Common myeloid progenitor, CD34-positive (primary cell): ENCODE data around the gene P2RX4.
A peak's percentile ranks its signal among the peaks of the same experiment; 100 is the strongest.

ENCODE experiments used
- CTCF ChIA-PET: fragments of 350-600 bp; sonication (Branson Sonifier 250); formaldehyde crosslinking; loops from one replicate; lab custom pipeline; 2021; ENCODE audit warnings: antibody characterized with exemption; lab: Charles Lee
- POLR2A ChIA-PET: fragments of 350-600 bp; sonication (Branson Sonifier 250); formaldehyde crosslinking; loops from one replicate; lab custom pipeline; 2021; ENCODE audit warnings: antibody characterized with exemption; lab: Charles Lee
- DNase-seq, 3 donors: peaks; one replicate each; pipeline versions ENCODE4 v3.0.0 to v3.0.0-alpha.2; 2013
- H3K27ac ChIP-seq, 2 experiments: 1 replicate in 1 of 2; 2 replicates in 1 of 2; pipeline ENCODE4 v1.7.0; 2013; ENCODE audit warnings: inconsistent platforms in 2 of 2, low read length in 2 of 2, mild to moderate bottlenecking in 2 of 2, low read depth in 1 of 2, moderate library complexity in 1 of 2; ENCODE audit not compliant: severe bottlenecking in 2 of 2, insufficient read depth in 1 of 2, poor library complexity in 1 of 2
- H3K27me3 ChIP-seq, 5 experiments: replicated peaks in 2 of 5; 1 replicate in 3 of 5; 2 replicates in 2 of 5; pipeline versions ENCODE4 v1.6.1 to v1.7.0; 2013; ENCODE audit warnings: low read length in 4 of 5, mild to moderate bottlenecking in 2 of 5, moderate library complexity in 2 of 5, inconsistent platforms in 1 of 5; ENCODE audit not compliant: insufficient read depth in 5 of 5, control insufficient read depth in 4 of 5
- H3K36me3 ChIP-seq, 4 experiments: 1 replicate in 2 of 4; 2 replicates in 2 of 4; pipeline versions ENCODE4 v1.6.1 to v1.7.0; 2013; ENCODE audit warnings: low read length in 3 of 4, control low read depth in 1 of 4, mild to moderate bottlenecking in 1 of 4; ENCODE audit not compliant: control insufficient read depth in 4 of 4, insufficient read depth in 4 of 4
- H3K4me1 ChIP-seq, 4 experiments: 1 replicate in 3 of 4; 2 replicates in 1 of 4; pipeline versions ENCODE4 v1.6.1 to v1.7.1; 2013; ENCODE audit warnings: low read length in 3 of 4, mild to moderate bottlenecking in 3 of 4, control low read depth in 1 of 4, inconsistent platforms in 1 of 4, moderate library complexity in 1 of 4; ENCODE audit not compliant: control insufficient read depth in 4 of 4, insufficient read depth in 4 of 4; ENCODE audit errors: control extremely low read depth in 1 of 4
- H3K4me3 ChIP-seq, 7 experiments: 1 replicate in 4 of 7; 2 replicates in 3 of 7; pipeline versions ENCODE4 v1.5.1 to v1.7.0; 2013; ENCODE audit warnings: mild to moderate bottlenecking in 7 of 7, low read length in 6 of 7, moderate library complexity in 6 of 7, inconsistent platforms in 2 of 7, low read depth in 2 of 7, control low read depth in 1 of 7; ENCODE audit not compliant: insufficient read depth in 4 of 7, control insufficient read depth in 1 of 7; ENCODE audit errors: extremely low read depth in 1 of 7
- H3K9me3 ChIP-seq, 5 experiments: 1 replicate in 4 of 5; 2 replicates in 1 of 5; pipeline versions ENCODE4 v1.6.1 to v1.7.1; 2013; ENCODE audit warnings: low read length in 4 of 5, mild to moderate bottlenecking in 2 of 5, inconsistent platforms in 1 of 5, low read depth in 1 of 5, moderate library complexity in 1 of 5; ENCODE audit not compliant: control insufficient read depth in 4 of 5, insufficient read depth in 2 of 5; ENCODE audit errors: control extremely low read depth in 1 of 5
- WGBS: methylation state at CpG from one replicate; pipeline ENCODE4 v1.1.5; 2013; ENCODE audit not compliant: insufficient coverage; 5-methylcytosine and 5-hydroxymethylcytosine counted together

The P2RX4 gene

DNA sequence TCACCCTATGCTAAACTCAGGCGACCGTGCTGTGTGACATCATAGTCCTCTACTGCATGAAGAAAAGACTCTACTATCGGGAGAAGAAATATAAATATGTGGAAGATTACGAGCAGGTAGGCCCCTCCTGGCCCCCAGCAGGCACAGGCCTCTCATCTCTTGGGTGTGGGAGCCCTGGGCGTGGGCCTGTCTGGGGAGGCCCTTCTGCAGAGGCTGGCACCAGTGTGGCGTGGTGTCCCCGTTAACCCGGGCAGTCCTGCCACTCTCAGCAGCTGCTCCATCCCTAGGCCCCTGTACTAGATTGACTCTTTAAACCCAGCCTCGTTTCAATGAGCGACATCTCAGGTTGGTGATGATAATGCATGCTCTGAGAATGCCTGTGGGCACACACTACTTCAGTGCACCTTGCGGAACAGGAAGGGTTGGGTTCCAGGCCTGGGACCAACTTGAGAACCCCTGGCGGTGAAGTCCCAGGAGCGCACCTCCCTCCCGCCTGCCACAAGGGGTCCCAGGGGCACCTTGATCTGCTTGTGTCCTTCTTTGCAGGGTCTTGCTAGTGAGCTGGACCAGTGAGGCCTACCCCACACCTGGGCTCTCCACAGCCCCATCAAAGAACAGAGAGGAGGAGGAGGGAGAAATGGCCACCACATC, 23.2 kb downstream of the P2RX4 start:
- Histone ChIP-seq H3K4me3 (no peak overlapping the region), H3K4me1 (peaks cover 0 to 4% (median 1%) of the 10 kb centered on the region in 4 experiments), H3K27ac (no peak overlapping the region), H3K9me3 (no peaks in the 10 kb centered on the region), H3K36me3 (peaks cover 13 to 67% (median 50%) of the 10 kb centered on the region in 4 experiments), H3K27me3 (no peaks in the 10 kb centered on the region)
- DNase-seq: no peak
- CTCF ChIA-PET: interaction anchor here (1.1 to 1.4 kb wide), 2 partner anchors 13 to 61 kb away, joined by 3 read pairs; no protein-coding TSS in a partner anchor
- POLR2A ChIA-PET: no interaction called here
- over 99% methylated on average over 10 of the region's 14 CpGs for WGBS

DNA sequence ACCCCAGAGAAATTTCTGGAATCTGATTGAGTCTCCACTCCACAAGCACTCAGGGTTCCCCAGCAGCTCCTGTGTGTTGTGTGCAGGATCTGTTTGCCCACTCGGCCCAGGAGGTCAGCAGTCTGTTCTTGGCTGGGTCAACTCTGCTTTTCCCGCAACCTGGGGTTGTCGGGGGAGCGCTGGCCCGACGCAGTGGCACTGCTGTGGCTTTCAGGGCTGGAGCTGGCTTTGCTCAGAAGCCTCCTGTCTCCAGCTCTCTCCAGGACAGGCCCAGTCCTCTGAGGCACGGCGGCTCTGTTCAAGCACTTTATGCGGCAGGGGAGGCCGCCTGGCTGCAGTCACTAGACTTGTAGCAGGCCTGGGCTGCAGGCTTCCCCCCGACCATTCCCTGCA, 23.7 kb downstream of the P2RX4 start:
- H3K27me3 ChIP-seq: no peaks in the 10 kb centered on the region
- H3K36me3 ChIP-seq: peaks cover 11 to 66% (median 48%) of the 10 kb centered on the region in 4 experiments
- CTCF ChIA-PET: interaction anchor here (1.1 to 1.3 kb wide), 2 partner anchors 12 to 20 kb away, joined by 3 read pairs; no protein-coding TSS in a partner anchor

DNA sequence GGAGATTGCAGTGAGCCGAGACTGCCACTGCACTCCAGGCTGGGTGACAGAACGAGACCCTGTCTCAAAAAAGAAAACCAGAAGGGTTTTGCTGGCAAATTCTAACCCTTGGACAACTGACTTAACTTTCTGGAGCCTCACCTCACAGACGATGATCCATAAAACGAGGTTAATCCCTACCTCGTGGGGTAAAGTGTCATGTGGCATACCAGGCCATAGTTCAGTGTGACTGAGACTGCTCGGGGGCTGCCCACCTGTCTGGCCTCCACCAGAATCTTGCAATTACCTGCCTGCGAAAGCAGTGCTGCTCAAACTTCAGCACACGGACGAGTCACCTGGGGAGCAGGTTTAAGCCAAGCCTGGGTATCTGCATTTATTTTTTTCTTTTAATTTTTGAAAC, 26.8 kb downstream of the P2RX4 start:
- no peaks in the 10 kb centered on the region for H3K27me3 ChIP-seq
- H3K4me1 ChIP-seq: peaks cover 17 to 41% (median 36%) of the 10 kb centered on the region in 4 experiments
- no peak overlapping the region for H3K27ac ChIP-seq
- no peaks in the 10 kb centered on the region for H3K9me3 ChIP-seq
- 97% methylated on average over 9 of the region's 9 CpGs for WGBS
- peaks cover 8 to 62% (median 41%) of the 10 kb centered on the region in 4 experiments for H3K36me3 ChIP-seq
- ChIA-PET CTCF (no interaction called here), POLR2A (no interaction called here)
- DNase-seq: no peak
- H3K4me3 ChIP-seq: no peak overlapping the region

More for the DNA sequence above, 23.7 kb downstream of the P2RX4 start:
- Histone ChIP-seq H3K27ac (no peak overlapping the region), H3K4me1 (peaks cover 3 to 9% (median 5%) of the 10 kb centered on the region in 4 experiments), H3K4me3 (no peak overlapping the region), H3K9me3 (no peaks in the 10 kb centered on the region)
- POLR2A ChIA-PET: no interaction called here
- DNase-seq: no peak
- WGBS: 89% methylated on average over 11 of the region's 11 CpGs

DNA sequence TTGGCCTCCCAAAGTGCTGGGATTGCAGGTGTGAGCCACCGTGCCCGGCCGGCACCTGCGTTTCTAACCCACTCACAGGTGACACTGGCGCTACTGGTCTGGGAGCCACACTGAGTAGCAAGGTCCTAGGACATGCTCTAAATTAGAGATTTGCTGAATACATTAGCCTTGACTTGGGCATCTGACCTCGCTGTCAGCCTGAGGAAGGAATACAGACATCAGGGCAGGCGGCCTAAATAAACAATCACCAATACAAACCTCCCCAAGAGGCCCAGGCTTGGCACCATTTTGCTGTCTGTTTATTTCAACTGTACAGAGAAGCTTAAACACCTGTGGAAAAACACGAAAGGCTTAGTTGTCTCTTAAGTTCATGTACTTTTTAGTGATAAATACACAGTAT, 27.5 kb downstream of the P2RX4 start:
- peaks cover 7 to 59% (median 35%) of the 10 kb centered on the region in 4 experiments for H3K36me3 ChIP-seq
- POLR2A ChIA-PET: no interaction called here
- peaks cover 17 to 41% (median 37%) of the 10 kb centered on the region in 4 experiments for H3K4me1 ChIP-seq
- no peak overlapping the region for H3K27ac ChIP-seq
- H3K27me3 ChIP-seq: no peaks in the 10 kb centered on the region
- no peaks in the 10 kb centered on the region for H3K9me3 ChIP-seq
- 95% methylated on average over 6 of the region's 8 CpGs for WGBS
- DNase-seq: no peak
- CTCF ChIA-PET: interaction anchor here (1.1 to 2.8 kb wide), 2 partner anchors 14 to 232 kb away, joined by 4 to 14 read pairs; no protein-coding TSS in a partner anchor
- no peak overlapping the region for H3K4me3 ChIP-seq

DNA sequence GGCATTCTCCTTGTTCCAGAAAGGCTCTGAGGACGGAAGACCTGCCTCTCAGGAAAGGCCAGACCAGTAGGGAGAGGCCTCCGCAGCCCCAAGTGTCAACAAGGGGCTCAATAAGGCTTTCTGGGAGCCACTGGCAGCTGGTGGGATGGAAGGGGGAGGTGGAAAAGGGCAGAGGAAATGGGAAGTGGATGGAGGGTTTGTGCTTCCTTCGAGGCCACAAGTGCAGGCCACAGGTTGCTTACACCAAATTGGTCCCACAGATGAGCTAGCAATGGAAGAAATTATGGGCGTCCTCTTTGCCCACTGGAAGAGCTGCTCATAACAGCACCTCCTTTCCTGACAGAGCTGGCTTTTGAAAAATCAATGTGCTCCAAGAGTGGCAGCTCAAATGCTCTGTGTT, 28.2 kb downstream of the P2RX4 start:
- DNase-seq: no peak
- Histone ChIP-seq H3K36me3 (peaks cover 5 to 54% (median 31%) of the 10 kb centered on the region in 4 experiments), H3K27me3 (no peaks in the 10 kb centered on the region), H3K4me3 (no peak overlapping the region), H3K4me1 (peaks cover 17 to 41% (median 37%) of the 10 kb centered on the region in 4 experiments), H3K9me3 (no peaks in the 10 kb centered on the region), H3K27ac (no peak overlapping the region)
- ChIA-PET CTCF (interaction anchor here (0.7 to 2.8 kb wide), 6 partner anchors 8 to 658 kb away, joined by 3 to 18 read pairs (median 8); no protein-coding TSS in a partner anchor), POLR2A (no interaction called here)
- WGBS: 97% methylated on average over 4 of the region's 4 CpGs

DNA sequence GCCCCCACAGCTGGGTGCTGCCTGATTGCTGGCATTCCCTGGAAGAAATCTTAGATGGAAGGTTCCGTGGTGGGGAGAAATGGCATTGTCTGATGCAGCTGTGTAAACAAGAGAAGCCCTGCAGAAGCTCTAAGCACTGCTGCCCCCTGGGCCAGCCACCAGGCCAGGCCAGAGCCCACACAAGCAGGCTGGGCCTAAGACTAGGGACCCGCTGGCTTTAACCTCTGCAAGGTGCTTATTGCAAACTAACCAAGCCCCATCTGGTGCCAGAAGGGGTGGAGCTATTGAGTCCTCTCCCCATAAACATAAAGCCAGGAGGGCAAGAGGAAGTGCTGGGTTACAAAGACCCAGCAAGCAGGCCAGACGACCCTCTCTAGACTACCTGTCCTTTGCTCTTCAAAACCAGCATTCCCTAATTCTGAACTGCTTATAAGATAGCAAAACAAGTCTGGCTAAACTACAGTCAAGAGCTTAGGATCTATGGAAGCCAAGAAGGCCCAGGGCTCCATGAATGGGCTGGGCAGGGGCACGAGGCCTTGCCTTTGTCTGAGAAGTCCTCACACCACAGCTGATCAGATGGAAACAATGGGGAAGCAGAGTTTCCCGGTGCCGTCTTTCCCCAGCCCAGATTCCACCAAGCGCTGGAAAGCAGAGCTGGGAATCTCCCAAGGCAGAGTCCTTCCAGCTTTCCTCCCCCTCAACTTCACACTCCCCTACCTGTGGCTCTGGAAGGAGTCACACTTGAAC, 28.8 kb downstream of the P2RX4 start:
- Histone ChIP-seq H3K27me3 (no peaks in the 10 kb centered on the region), H3K4me1 (peaks cover 17 to 41% (median 37%) of the 10 kb centered on the region in 4 experiments), H3K36me3 (peaks cover 5 to 53% (median 28%) of the 10 kb centered on the region in 4 experiments), H3K9me3 (no peaks in the 10 kb centered on the region), H3K4me3 (peak overlapping the region in 3 of 7 experiments; percentile 28 to 36 (median 35)), H3K27ac (peak overlapping the region; percentile 67 to 79)
- CTCF ChIA-PET: interaction anchor here (0.5 to 2.8 kb wide), 11 partner anchors 8 to 658 kb away, joined by 3 to 18 read pairs (median 4); no protein-coding TSS in a partner anchor
- POLR2A ChIA-PET: interaction anchor here (0.6 to 1.0 kb wide), 3 partner anchors 42 to 1588 kb away, joined by 3 to 4 read pairs (median 3); partner anchors contain the start of gene P2RX7
- WGBS: 73% methylated on average over 3 of the region's 7 CpGs
- DNase-seq: peak in 2 of 3 donors; percentile 63 to 73
